ENCODE results near the gene KIR3DL2.
"Not testable (repeated sequence)": the region's sequence is repeated elsewhere in the genome, so short reads cannot be mapped to it uniquely, and the experiment has no call there.

Gene KIR3DL2

DNA sequence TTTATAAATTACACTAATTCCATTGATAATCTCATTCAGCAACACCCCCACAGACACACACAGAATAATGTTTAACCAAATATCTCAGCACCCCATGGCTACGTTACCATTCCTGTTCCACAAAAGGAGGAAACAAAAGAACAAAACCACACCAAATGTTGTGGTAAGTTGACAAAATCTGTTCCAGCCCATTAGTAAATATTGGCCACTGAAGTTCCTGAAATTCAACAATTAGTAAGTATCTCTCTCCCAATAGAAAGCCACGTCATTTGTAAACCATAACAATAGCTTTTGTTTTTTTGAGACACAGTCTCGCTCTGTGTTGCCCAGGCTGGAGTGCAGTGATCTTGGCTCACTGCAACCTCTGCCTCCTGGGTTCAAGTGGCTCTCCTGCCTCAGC is 21.5 kb downstream of the KIR3DL2 start:
- no peak for DNase-seq (ENCODE audit: low read depth, low spot score)

GRCh38 chr19:54873990-54874389 is 23.7 kb downstream of the KIR3DL2 start, which contains the start of gene FCAR:
Gene FCAR (plus strand): TSS chr19:54874235. CDS start chr19:54874290, 55 bp downstream.
- DNase-seq (ENCODE audit: low read depth, low spot score), result no peak

DNA sequence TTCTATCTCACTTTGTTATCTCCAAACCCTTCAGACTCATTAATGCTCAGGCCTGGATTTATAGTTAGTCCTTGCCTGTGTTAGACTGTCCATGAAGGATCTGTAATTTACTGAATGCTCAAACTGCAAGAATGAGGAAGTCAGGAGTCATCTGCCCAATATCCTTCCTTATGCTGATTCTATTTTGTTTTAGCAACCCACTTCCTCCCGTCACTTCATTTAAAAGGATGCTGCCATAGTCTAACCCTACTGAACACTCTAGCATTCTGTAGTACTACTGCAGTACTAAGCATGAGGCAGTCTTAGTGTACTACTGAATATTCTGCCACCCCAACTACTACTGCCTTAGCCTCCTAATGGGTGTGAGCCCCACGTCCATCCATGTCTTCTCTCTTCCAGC is 25.3 kb downstream of the KIR3DL2 start:
- no peak for DNase-seq (ENCODE audit: low read depth, low spot score)

DNA sequence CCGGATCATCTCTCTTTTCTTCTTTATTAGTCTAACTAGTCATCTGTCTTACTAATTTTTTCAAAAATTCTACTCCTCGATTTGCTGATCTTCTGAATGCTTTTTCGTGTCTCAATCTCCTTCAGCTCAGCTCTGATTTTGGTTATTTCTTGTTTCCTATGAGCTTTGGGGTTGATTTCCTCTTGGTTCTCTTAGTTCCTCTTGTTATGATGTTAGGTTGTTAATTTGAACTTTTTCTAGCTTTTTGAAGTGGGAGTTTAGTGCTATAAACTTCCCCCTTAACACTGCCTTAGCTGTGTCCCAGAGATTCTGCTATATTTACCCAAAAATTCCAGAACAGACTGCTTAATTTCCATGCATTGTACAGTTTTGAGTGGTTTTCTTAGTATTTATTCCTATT is 27.2 kb downstream of the KIR3DL2 start:
- DNase-seq (ENCODE audit: low read depth, low spot score), result no peak

DNA sequence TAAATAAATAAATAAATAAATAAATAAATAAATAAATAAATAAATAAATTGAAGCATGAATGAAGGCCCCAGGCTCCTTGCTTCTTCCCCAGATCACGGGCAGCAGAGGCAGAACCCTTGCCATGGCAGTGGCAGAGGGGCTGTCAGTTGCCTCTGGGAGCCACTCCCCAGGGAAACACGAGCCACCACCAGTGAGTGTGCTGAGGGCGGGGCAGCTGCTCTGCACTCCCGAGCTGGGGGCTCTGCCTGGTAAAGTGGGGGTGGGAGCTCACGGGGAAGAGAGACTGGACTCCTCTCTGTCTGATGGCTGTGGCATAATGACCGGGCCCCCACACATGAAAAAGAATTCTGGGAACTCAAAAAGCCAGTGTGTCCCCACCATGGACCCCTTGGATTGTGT is 31.6 kb downstream of the KIR3DL2 start:
- no peak for DNase-seq (ENCODE audit: low read depth, low spot score)

DNA sequence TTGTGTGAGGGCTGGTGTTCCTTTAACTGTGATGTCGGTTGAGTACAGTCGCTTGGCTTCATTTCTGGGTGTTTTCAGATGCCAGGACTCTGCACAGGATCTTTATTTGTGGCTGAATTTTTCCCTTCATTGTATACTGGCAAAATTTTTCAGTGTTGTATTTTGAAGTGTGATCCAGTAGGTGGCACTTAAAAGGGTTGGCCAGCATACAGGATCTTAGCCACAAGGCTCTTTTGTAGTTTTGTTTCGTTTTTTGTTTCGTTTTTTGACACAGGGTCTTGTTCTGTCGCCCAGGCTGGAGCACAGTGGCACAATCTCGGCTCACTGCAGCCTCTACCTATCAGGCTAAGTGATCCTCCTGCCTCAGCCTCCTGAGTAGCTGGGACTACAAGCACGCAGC is 32.5 kb downstream of the KIR3DL2 start:
- no peak for DNase-seq (ENCODE audit: low read depth, low spot score)

DNA sequence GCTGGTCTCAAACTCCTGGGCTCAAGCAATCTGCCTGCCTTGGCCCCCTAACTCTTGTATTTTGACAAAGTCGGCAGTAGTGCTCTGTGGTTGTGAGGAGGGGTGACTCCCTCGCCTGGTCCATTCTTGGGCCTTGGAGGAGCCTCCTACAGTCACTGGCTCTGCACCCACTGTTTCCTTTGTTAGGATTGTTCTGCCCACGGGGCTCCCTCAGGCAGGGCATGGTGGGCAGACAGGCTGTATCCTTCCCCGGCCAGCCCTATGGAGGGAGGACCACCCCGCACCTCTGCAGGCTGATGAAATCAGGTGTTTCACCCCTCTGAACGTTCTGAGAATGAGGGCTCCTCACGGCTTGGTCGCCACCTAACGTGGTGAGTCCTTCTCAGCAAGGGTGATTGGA is 33.0 kb downstream of the KIR3DL2 start:
- DNase-seq (ENCODE audit: low read depth, low spot score), result no peak

DNA sequence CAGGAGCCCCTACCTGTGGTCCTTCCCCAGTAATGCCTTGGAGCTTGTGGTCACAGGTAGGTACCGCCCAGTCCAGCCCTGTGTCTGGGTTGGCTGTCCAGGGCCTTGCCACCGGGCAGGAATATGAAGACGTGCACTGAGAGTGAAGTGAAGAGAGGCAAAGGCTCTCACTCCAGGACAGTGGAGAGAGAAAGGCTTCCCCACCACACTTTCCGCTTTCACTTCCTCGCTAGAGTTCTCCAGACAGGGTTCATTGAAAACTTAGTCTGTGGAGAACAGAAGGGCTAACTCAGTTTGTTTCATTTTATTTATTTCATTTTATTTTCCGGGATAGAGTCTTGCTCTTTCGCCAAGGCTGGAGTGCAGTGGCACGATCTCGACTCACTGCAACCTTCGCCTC is 38.0 kb downstream of the KIR3DL2 start:
- DNase-seq (ENCODE audit: low read depth, low spot score), result no peak

DNA sequence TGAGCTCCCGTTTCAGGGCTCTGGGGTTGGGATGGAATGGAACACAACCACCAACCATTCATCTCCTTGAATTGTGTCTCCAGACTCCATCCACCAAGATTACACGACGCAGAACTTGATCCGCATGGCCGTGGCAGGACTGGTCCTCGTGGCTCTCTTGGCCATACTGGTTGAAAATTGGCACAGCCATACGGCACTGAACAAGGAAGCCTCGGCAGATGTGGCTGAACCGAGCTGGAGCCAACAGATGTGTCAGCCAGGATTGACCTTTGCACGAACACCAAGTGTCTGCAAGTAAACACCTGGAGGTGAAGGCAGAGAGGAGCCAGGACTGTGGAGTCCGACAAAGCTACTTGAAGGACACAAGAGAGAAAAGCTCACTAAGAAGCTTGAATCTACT is 39.3 kb downstream of the KIR3DL2 start:
- DNase-seq (ENCODE audit: low read depth, low spot score), result no peak

GRCh38 chr19:54893406-54893805 is 43.2 kb downstream of the KIR3DL2 start:
- DNase-seq (ENCODE audit: low read depth, low spot score), result peak; percentile 40

- DNase-seq (ENCODE audit: low read depth, low spot score), result not testable (repeated sequence)
These were observed 43.9 kb downstream of the KIR3DL2 start for GRCh38 chr19:54894106-54894505.

- DNase-seq (ENCODE audit: low read depth, low spot score), result no peak
These were observed 45.8 kb downstream of the KIR3DL2 start for GRCh38 chr19:54896036-54896435.

GRCh38 chr19:54898685-54899084 is 48.4 kb downstream of the KIR3DL2 start:
- not testable (repeated sequence) for DNase-seq (ENCODE audit: low read depth, low spot score)

GRCh38 chr19:54899646-54900045 is 49.4 kb downstream of the KIR3DL2 start:
- not testable (repeated sequence) for DNase-seq (ENCODE audit: low read depth, low spot score)

DNA sequence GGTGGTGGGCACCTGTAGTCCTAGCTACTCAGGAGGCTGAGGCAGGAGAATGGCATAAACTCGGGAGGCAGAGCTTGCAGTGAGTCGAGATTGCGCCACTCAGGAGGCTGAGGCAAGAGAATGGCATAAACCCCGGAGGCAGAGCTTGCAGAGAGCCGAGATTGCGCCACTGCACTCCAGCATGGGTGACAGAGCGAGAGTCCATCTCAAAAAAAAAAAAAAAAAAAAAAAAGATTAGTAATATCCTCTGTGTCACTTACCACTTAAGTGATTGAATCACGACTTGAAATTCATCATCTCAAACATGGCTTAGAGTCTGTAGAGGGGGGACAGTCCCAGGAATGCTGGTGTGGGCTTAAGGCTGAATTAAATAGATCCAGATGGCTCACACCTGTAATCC is 50.9 kb downstream of the KIR3DL2 start:
- not testable (repeated sequence) for DNase-seq (ENCODE audit: low read depth, low spot score)

DNA sequence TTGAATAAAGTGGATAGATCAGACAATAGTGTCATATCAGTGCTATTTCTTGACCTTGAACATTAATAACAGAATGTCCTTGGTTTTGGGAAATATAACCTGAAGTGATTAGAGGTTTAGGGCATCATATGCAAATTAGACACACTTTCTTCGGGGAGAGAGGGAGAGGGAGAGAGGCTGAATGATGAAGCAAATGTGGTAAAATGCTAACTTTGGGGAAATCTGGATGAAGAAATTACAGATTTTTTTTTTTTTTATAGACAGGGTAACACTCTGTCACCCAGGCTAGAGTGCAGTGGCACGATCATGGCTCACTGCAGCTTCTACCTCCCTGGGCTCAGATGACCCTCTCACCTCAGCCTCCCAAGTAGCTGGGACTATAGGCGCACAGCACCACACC is 51.8 kb downstream of the KIR3DL2 start:
- no peak for DNase-seq (ENCODE audit: low read depth, low spot score)

- DNase-seq (ENCODE audit: low read depth, low spot score), result no peak
These were observed 53.1 kb downstream of the KIR3DL2 start for GRCh38 chr19:54903303-54903702.

DNA sequence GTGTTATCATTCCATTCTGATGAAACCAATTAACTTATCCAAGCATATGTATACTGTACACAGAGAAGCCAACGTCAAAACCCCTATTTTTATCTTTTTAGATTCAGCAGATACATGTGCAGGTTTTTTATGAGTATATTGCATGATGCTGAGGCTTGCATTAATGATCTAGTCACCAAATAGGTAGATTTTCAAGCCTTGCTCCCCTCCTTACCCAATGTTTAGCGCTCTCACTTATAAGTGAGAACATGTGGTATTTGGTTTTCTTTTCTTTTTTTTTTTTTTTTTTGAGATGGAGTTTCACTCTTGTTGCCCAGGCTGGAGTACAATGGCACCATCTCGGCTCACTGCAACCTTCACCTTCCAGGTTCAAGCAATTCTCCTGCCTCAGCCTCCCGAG is 54.0 kb downstream of the KIR3DL2 start:
- DNase-seq (ENCODE audit: low read depth, low spot score), result not testable (repeated sequence)

- no peak for DNase-seq (ENCODE audit: low read depth, low spot score)
These were observed 55.2 kb downstream of the KIR3DL2 start for GRCh38 chr19:54905421-54905802.

- no peak for DNase-seq (ENCODE audit: low read depth, low spot score)
These were observed 55.7 kb downstream of the KIR3DL2 start, which contains the start of gene NCR1 for GRCh38 chr19:54905803-54906511. Gene NCR1 (plus strand): TSS chr19:54906148. CDS start chr19:54906188, 40 bp downstream.

DNA sequence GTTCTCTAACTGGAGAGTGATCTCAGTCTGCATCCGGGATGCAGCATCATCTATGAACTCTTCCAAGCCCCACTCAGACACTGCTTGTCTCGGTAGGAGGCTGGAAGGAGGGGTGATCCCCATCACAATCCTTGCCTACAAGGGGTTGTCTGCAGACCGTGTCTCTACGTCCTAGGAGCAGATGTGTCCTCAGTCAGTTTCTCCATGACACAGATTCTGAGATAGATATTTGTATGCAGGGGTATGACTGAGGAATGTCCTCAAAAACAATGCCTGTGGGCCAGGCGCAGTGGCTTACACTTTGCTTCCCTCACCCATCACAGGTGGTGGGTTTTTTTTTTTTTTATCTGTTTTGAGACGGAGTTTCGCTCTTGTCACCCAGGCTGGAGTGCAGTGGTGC is 56.6 kb downstream of the KIR3DL2 start:
- no peak for DNase-seq (ENCODE audit: low read depth, low spot score)

DNA sequence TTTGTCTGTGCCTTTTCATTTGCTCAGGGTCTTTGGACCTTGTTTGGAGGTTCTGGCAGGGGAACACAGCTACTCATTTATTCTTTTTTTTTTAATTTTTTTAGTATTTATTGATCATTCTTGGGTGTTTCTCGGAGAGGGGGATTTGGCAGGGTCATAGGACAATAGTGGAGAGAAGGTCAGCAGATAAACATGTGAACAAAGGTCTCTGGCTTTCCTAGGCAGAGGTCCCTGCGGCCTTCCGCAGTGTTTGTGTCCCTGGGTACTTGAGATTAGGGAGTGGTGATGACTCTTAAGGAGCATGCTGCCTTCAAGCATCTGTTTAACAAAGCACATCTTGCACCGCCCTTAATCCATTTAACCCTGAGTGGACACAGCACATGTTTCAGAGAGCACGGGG is 57.7 kb downstream of the KIR3DL2 start:
- not testable (repeated sequence) for DNase-seq (ENCODE audit: low read depth, low spot score)

Data from iPS DF 19.7 (cell line).